ENCODE measurements around the gene MYF5.

DNA sequence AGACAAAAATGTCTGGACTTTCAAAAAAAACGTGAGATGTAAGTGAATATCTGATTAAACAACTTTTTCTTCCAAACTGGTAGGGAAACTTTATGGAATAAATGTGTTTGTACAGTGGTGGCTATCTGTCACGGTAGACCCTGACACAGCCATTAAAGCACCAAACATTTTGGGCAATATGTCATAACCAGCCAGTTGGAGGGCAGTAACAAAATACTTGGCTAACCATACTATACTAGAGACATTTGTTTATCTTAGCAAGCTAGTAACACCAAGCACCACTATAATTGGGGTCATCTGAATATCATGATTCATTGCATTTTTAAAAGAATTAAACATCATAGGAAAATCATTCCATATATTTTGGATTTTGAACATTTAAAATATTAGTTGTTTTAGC is 15.3 kb upstream of the MYF5 start:
- TF ChIP-seq, protein P1, sequence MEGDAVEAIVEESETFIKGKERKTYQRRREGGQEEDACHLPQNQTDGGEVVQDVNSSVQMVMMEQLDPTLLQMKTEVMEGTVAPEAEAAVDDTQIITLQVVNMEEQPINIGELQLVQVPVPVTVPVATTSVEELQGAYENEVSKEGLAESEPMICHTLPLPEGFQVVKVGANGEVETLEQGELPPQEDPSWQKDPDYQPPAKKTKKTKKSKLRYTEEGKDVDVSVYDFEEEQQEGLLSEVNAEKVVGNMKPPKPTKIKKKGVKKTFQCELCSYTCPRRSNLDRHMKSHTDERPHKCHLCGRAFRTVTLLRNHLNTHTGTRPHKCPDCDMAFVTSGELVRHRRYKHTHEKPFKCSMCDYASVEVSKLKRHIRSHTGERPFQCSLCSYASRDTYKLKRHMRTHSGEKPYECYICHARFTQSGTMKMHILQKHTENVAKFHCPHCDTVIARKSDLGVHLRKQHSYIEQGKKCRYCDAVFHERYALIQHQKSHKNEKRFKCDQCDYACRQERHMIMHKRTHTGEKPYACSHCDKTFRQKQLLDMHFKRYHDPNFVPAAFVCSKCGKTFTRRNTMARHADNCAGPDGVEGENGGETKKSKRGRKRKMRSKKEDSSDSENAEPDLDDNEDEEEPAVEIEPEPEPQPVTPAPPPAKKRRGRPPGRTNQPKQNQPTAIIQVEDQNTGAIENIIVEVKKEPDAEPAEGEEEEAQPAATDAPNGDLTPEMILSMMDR (IDR thresholded peaks at IDR 0.05 in 4 of 5, conservative IDR thresholded peaks at IDR 0.05 in 1 of 5): no peak
- TF ChIP-seq POLR2A (IDR thresholded peaks at IDR 0.05): no peak
